ENCODE data around the gene PPP1R1C. TPM values are rescaled to one million over a fixed set of nuclear protein-coding genes. Genes with fewer than 3 reads are reported as not detected.

PPP1R1C gene
- total and polyA plus RNA-seq, 4 donors, result 5.4 to 21.7 (median 11.3) TPM

DNA sequence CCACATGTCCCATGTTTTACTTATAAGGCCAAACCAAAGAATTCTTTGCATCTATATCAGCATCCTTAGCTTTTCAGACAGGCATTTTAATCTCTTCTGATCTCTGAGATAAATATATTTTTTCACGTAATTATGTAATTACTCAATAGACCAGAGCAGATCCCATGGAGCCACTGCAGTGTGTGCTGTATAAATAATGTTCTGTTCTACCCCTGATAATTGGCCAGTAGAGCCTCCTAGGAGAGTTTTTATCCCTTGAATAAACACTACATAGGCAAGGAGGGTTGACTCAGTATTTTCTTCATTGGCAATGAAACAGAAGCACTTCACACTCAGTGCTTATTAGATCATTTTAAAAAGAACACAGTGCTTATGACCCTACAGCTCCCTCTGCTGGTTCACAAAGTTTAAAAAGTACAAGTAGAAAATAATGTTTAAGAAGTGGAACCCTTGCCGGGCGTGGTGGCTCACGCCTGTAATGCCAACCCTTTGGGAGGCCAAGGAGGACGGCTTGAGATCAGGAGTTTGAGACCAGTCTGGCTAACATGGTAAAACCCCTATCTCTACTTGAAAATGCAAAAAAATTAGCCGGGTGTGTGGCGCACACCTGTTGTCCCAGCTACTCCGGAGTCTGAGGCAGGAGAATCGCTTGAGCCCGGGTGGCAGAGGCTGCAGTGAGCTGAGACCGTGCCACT is 91.9 kb downstream of the PPP1R1C start (continued):
- TF ChIP-seq, protein P1, sequence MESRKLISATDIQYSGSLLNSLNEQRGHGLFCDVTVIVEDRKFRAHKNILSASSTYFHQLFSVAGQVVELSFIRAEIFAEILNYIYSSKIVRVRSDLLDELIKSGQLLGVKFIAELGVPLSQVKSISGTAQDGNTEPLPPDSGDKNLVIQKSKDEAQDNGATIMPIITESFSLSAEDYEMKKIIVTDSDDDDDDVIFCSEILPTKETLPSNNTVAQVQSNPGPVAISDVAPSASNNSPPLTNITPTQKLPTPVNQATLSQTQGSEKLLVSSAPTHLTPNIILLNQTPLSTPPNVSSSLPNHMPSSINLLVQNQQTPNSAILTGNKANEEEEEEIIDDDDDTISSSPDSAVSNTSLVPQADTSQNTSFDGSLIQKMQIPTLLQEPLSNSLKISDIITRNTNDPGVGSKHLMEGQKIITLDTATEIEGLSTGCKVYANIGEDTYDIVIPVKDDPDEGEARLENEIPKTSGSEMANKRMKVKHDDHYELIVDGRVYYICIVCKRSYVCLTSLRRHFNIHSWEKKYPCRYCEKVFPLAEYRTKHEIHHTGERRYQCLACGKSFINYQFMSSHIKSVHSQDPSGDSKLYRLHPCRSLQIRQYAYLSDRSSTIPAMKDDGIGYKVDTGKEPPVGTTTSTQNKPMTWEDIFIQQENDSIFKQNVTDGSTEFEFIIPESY (IDR thresholded peaks at IDR 0.05), result no peak

DNA sequence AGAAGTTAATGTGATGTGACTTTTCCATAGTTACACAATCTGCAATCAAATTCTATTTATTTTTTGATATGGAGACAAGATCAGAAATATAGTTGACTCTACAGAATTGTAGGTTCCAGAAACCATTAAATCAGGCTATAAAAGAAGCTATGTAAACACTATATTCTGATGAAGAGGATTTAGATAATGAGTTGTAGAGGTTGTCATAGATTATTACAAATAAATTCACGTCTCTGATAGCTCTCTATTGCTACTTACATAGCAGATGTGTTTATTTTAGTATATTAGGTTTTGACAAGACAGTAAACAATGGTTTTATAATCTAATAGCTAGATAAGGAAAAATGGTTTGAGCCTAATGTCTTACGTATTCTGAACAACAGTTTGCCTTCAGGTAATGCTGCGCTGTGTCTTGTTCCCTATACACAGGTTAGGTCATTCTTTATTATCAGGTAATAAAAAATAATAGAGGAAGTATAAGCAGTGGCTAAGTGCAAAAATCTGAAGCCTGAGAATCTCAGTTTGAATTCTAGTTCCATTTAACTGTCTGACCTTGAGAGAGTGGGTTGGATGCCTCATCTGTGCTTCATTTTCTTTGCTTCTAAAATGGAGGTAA is 93.4 kb downstream of the PPP1R1C start:
- Histone ChIP-seq H3K4me3 (ENCODE audit: low read depth in 1 of 3, low read length in 3 of 3) (no peak overlapping the region), H3K27ac (ENCODE audit: low read depth in 1 of 2, low read length in 2 of 2) (no peak overlapping the region), H3K9ac (ENCODE audit: low read depth in 1 of 2, low read length in 2 of 2) (no peak overlapping the region), H3K9me3 (ENCODE audit: control insufficient read depth in 4 of 4, low read length in 3 of 4) (no peaks in the 10 kb centered on the region), H3K36me3 (ENCODE audit: control insufficient read depth in 4 of 4, insufficient read depth in 3 of 4, low read depth in 1 of 4, low read length in 3 of 4) (no peaks in the 10 kb centered on the region), H3K27me3 (ENCODE audit: control insufficient read depth in 4 of 4, insufficient read depth in 4 of 4, low read length in 3 of 4) (no peaks in the 10 kb centered on the region), H3K4me1 (ENCODE audit: control insufficient read depth in 4 of 4, insufficient read depth in 4 of 4, low read length in 3 of 4) (peaks cover 1 to 19% (median 6%) of the 10 kb centered on the region in 4 donors)
- TF ChIP-seq FOXA1 (IDR thresholded peaks at IDR 0.05) (no peak), EGR1 (IDR thresholded peaks at IDR 0.05; ENCODE audit: low read depth in 2 of 2) (no peak), NR2F2 (IDR thresholded peaks at IDR 0.05) (no peak)
- TF ChIP-seq, protein P2, sequence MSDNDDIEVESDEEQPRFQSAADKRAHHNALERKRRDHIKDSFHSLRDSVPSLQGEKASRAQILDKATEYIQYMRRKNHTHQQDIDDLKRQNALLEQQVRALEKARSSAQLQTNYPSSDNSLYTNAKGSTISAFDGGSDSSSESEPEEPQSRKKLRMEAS (IDR thresholded peaks at IDR 0.05), result no peak
- 84% methylated on average over 3 of the region's 3 CpGs for WGBS
- no peak for DNase-seq (ENCODE audit: low spot score)

DNA sequence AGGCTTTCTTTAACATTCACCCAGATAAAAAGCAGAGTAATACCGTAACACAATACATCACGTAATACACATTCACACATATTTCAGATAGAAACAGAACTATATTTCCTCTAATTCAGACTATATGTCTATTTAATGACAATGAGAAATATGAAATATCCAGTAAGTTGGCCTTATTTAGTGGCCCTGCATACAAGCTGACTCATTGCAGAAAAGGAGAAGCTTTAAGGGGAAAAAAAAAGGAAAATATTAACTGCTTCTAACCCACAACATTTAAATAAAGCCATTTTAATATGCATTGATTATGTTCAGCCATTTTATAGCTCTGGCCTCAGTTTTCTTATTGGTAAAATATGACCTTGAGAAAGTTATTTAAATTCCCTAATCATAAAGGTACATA is 94.8 kb downstream of the PPP1R1C start:
- H3K27me3 ChIP-seq (ENCODE audit: control insufficient read depth in 4 of 4, insufficient read depth in 4 of 4, low read length in 3 of 4), result no peaks in the 10 kb centered on the region
- WGBS, result 92% methylated on average over 2 of the region's 2 CpGs
- no peaks in the 10 kb centered on the region for H3K36me3 ChIP-seq (ENCODE audit: control insufficient read depth in 4 of 4, insufficient read depth in 3 of 4, low read depth in 1 of 4, low read length in 3 of 4)
- peaks cover 1 to 19% (median 6%) of the 10 kb centered on the region in 4 donors for H3K4me1 ChIP-seq (ENCODE audit: control insufficient read depth in 4 of 4, insufficient read depth in 4 of 4, low read length in 3 of 4)
- TF ChIP-seq TAF1 (conservative IDR thresholded peaks at IDR 0.05), result no peak
- no peak for TF ChIP-seq HNF4A (conservative IDR thresholded peaks at IDR 0.05)
- DNase-seq (ENCODE audit: low spot score), result no peak
- no peak overlapping the region for H3K9ac ChIP-seq (ENCODE audit: low read depth in 1 of 2, low read length in 2 of 2)
- no peak overlapping the region for H3K27ac ChIP-seq (ENCODE audit: low read depth in 1 of 2, low read length in 2 of 2)
- no peaks in the 10 kb centered on the region for H3K9me3 ChIP-seq (ENCODE audit: control insufficient read depth in 4 of 4, low read length in 3 of 4)
- H3K4me3 ChIP-seq (ENCODE audit: low read depth in 1 of 3, low read length in 3 of 3), result no peak overlapping the region

DNA sequence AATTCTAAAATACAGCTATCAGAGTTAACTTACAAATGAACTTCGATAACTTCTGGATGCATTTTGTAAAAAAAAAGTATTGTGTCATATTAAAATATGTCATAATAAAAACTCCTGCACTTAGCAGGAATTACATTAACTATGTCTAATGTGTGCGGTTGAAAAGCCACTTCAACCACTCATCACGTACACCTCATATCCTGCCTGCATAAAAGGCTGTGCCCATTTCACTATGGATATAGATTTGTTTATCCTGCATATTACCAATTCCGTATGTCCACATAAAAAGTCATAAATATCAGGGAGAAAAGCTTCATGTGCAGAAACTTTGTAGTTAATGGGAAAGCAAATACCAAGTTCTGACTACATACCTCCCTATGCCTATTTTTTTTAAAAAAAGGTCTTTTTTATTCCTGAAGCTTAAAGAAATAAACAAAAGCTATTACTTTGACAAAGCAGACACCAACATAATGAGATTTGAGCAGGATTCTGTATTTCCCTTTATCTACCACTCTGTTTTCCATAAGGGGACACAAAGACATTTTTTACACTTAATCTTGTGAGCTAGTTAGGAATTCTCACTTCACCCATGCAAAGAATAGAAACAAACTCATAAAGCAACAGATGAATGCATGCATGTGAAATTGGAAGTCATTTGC is 96.1 kb downstream of the PPP1R1C start:
- Histone ChIP-seq H3K9me3 (ENCODE audit: control insufficient read depth in 4 of 4, low read length in 3 of 4) (no peaks in the 10 kb centered on the region), H3K27ac (ENCODE audit: low read depth in 1 of 2, low read length in 2 of 2) (no peak overlapping the region), H3K27me3 (ENCODE audit: control insufficient read depth in 4 of 4, insufficient read depth in 4 of 4, low read length in 3 of 4) (no peaks in the 10 kb centered on the region), H3K4me1 (ENCODE audit: control insufficient read depth in 4 of 4, insufficient read depth in 4 of 4, low read length in 3 of 4) (peaks cover 1 to 15% (median 5%) of the 10 kb centered on the region in 4 donors), H3K4me3 (ENCODE audit: low read depth in 1 of 3, low read length in 3 of 3) (no peak overlapping the region), H3K9ac (ENCODE audit: low read depth in 1 of 2, low read length in 2 of 2) (no peak overlapping the region), H3K36me3 (ENCODE audit: control insufficient read depth in 4 of 4, insufficient read depth in 3 of 4, low read depth in 1 of 4, low read length in 3 of 4) (no peaks in the 10 kb centered on the region)
- DNase-seq (ENCODE audit: low spot score), result no peak
- TF ChIP-seq, protein P3, sequence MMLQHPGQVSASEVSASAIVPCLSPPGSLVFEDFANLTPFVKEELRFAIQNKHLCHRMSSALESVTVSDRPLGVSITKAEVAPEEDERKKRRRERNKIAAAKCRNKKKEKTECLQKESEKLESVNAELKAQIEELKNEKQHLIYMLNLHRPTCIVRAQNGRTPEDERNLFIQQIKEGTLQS (IDR thresholded peaks at IDR 0.05), result no peak
- TF ChIP-seq, protein P1 (IDR thresholded peaks at IDR 0.05), result no peak
- TF ChIP-seq HNF4G (IDR thresholded peaks at IDR 0.05) (no peak), JUND (IDR thresholded peaks at IDR 0.05) (no peak), FOXA1 (IDR thresholded peaks at IDR 0.05) (no peak), NR2F2 (IDR thresholded peaks at IDR 0.05) (no peak)
- 25% methylated on average over 4 of the region's 4 CpGs for WGBS

Measured in liver (tissue), 9 donors.